Left colon (tissue), 2 donors: ENCODE data around the gene CMTM7. TPM values are rescaled to one million over a fixed set of nuclear protein-coding genes. Genes with fewer than 3 reads are reported as not detected.

Experiments
- ATAC-seq: fragments of 200-7000 bp; cut with Tn5 transposase; one replicate; pipeline ENCODE4 v1.9.1; 2020; ENCODE audit warnings: mild to moderate bottlenecking, moderate library complexity
- DNase-seq, 2 donors: peaks; one replicate each; pipeline ENCODE4 v3.0.0-alpha.2; 2020
- intact Hi-C, 2 donors: fragments of 100-400 bp; cut with DNase I in 1 of 2; cut with micrococcal nuclease in 1 of 2; formaldehyde crosslinking; loops; one replicate each; pipeline versions ENCODE4 v1.11.2 to v1.14.0; 2022; cut with DNase I, micrococcal nuclease
- long read RNA-seq: library from polyadenylated mRNA; unstranded; transcript quantifications from one replicate; pipeline ENCODE4 v2.0.0, GENCODE V29; 2021
- total RNA-seq, 2 donors: library from RNA; stranded (reverse); fragmentation: NEBNext Ultra II Directional; extraction: Animal tissue kit (Norgen Biotek cat#: 25700); gene quantifications; one replicate each; pipeline ENCODE4 v1.2.1, GENCODE V29; 2021
- donor health status: DM: no; HTN: no; CAD: no.
- donor health status: DM: yes; HTN: yes; CAD: no.

Gene CMTM7
- total RNA-seq, result 1 to 10 TPM; 5.8 to 7.4 TPM
- long read RNA-seq, transcript CMTM7-201 (5 exons, 2,038 nt), result major isoform, 7 of 12 reads
- long read RNA-seq, partial matches to known transcripts, result 0 of 12 reads
- long read RNA-seq, other reads (novel, unspliced or antisense), result 4 of 12 reads

GRCh38 chr3:32391643-32392535, at the start of gene CMTM7:
CMTM7 (plus strand) TSS chr3:32391853; CDS start chr3:32391907, 54 bp downstream.
- intact Hi-C loops, result no loop called here

GRCh38 chr3:32347343-32348125, 44.1 kb upstream of the CMTM7 start:
- intact Hi-C loops, result no loop called here
- ATAC-seq, result peak; percentile 82
- peak in 1 of 2 donors; percentile 30 for DNase-seq

More at GRCh38 chr3:32391643-32392535, at the start of gene CMTM7:
- ATAC-seq (peak; percentile 91), DNase-seq (peak; percentile 74 to 79)

GRCh38 chr3:32349184-32349583, 42.5 kb upstream of the CMTM7 start:
- ATAC-seq, result no peak
- DNase-seq, result no peak
- intact Hi-C loops, result no loop called here

- ATAC-seq (no peak), DNase-seq (no peak)
- intact Hi-C loops, result no loop called here
Measured at GRCh38 chr3:32352563-32352962, 39.1 kb upstream of the CMTM7 start.

- DNase-seq (no peak), ATAC-seq (no peak)
- intact Hi-C loops, result no loop called here
Measured at GRCh38 chr3:32353351-32353750, 38.3 kb upstream of the CMTM7 start.

GRCh38 chr3:32354362-32354778, 37.3 kb upstream of the CMTM7 start:
- ATAC-seq, result no peak
- intact Hi-C loops, result no loop called here

GRCh38 chr3:32355751-32356291, 35.8 kb upstream of the CMTM7 start:
- DNase-seq (no peak), ATAC-seq (no peak)
- intact Hi-C loops, result no loop called here

More at GRCh38 chr3:32354362-32354778, 37.3 kb upstream of the CMTM7 start:
- no peak for DNase-seq

- DNase-seq, result no peak
- intact Hi-C loops, result no loop called here
- ATAC-seq, result no peak
Measured at GRCh38 chr3:32359766-32360492, 31.7 kb upstream of the CMTM7 start.

GRCh38 chr3:32360493-32360827, 31.2 kb upstream of the CMTM7 start:
- no peak for ATAC-seq
- intact Hi-C loops, result no loop called here
- DNase-seq, result no peak

- intact Hi-C loops, result no loop called here
- no peak for ATAC-seq
- DNase-seq, result no peak
Measured at GRCh38 chr3:32366638-32367397, 24.8 kb upstream of the CMTM7 start.

GRCh38 chr3:32367442-32367841, 24.2 kb upstream of the CMTM7 start:
- no peak for DNase-seq
- intact Hi-C loops, result no loop called here
- no peak for ATAC-seq

GRCh38 chr3:32371461-32372212, 20.0 kb upstream of the CMTM7 start:
- ATAC-seq (no peak), DNase-seq (no peak)
- intact Hi-C loops, result loop anchor here in 1 of 2 donors (10.0 kb wide), 1 partner anchor 283 kb away; no protein-coding TSS in a partner anchor

- intact Hi-C loops, result loop anchor here in 1 of 2 donors (10.0 kb wide), 1 partner anchor 283 kb away; no protein-coding TSS in a partner anchor
- DNase-seq (no peak), ATAC-seq (no peak)
Measured at GRCh38 chr3:32372213-32372490, 19.5 kb upstream of the CMTM7 start.

- ATAC-seq (no peak), DNase-seq (no peak)
- intact Hi-C loops, result loop anchor here in 1 of 2 donors (10.0 kb wide), 1 partner anchor 282 kb away; no protein-coding TSS in a partner anchor
Measured at GRCh38 chr3:32373276-32373675, 18.4 kb upstream of the CMTM7 start.

- ATAC-seq, result no peak
- DNase-seq, result no peak
- intact Hi-C loops, result loop anchor here in 1 of 2 donors (2.0 to 10.0 kb wide), 2 partner anchors 95 to 281 kb away; no protein-coding TSS in a partner anchor
Measured at GRCh38 chr3:32373844-32374243, 17.8 kb upstream of the CMTM7 start.

GRCh38 chr3:32374788-32375595, 16.7 kb upstream of the CMTM7 start:
- ATAC-seq, result peak; percentile 67
- intact Hi-C loops, result loop anchor here in 1 of 2 donors (2.0 to 10.0 kb wide), 2 partner anchors 94 to 280 kb away; no protein-coding TSS in a partner anchor
- peak in 1 of 2 donors; percentile 61 for DNase-seq
